HFF-Myc (cell line): ENCODE data around the gene CATSPER1.
A peak's percentile ranks its signal among the peaks of the same experiment; 100 is the strongest.

Source experiments
- DNase-seq: peaks from one replicate; pipeline ENCODE4 v3.0.0-alpha.2; 2011; ENCODE audit warnings: low read depth; ENCODE audit errors: extremely low read depth
- H3K4me3 ChIP-seq: replicated peaks from 2 replicates; pipeline ENCODE4 v1.5.1; 2011; ENCODE audit warnings: low read depth, mild to moderate bottlenecking, control low read depth, low read length
- CTCF ChIP-seq: IDR thresholded peaks from 2 replicates; pipeline ENCODE4 v1.5.1; 2012; ENCODE audit warnings: mild to moderate bottlenecking, low read depth, low read length, control low read depth; ENCODE audit errors: missing control alignments

Gene CATSPER1

GRCh38 chr11:66003291-66003690, 23.0 kb downstream of the CATSPER1 start:
- no peak for DNase-seq
- no peak for TF ChIP-seq CTCF
- peak overlapping the region; percentile 98 for H3K4me3 ChIP-seq

- H3K4me3 ChIP-seq, result peak overlapping the region; percentile 98
- DNase-seq, result no peak
- no peak for TF ChIP-seq CTCF
Observed at GRCh38 chr11:66002648-66003225, 23.5 kb downstream of the CATSPER1 start.

- DNase-seq, result peak; percentile 96
- H3K4me3 ChIP-seq, result peak within 1 kb of the TSS; percentile 98
- TF ChIP-seq CTCF, result no peak
Observed at GRCh38 chr11:66001942-66002647, 24.2 kb downstream of the CATSPER1 start, which contains the start of the genes BANF1 and EIF1AD. TSS of gene BANF1 (plus strand) at chr11:66002503. CDS start at chr11:66003251, 748 bp downstream. TSS of gene EIF1AD (minus strand) at chr11:66002157. CDS start at chr11:66000389, 1,768 bp downstream.

GRCh38 chr11:65997286-65997685, 29.0 kb downstream of the CATSPER1 start:
- DNase-seq, result no peak
- no peak for TF ChIP-seq CTCF
- no peak overlapping the region for H3K4me3 ChIP-seq

- no peak for TF ChIP-seq CTCF
- no peak overlapping the region for H3K4me3 ChIP-seq
- no peak for DNase-seq
Observed at GRCh38 chr11:65992056-65992455, 34.2 kb downstream of the CATSPER1 start.

- no peak overlapping the region for H3K4me3 ChIP-seq
- peak; percentile 96 for DNase-seq
- TF ChIP-seq CTCF, result peak; percentile 96
Observed at GRCh38 chr11:65988791-65989592, 37.3 kb downstream of the CATSPER1 start.
